Measurements from ENCODE around the gene DCHS2.

The DCHS2 gene

DNA sequence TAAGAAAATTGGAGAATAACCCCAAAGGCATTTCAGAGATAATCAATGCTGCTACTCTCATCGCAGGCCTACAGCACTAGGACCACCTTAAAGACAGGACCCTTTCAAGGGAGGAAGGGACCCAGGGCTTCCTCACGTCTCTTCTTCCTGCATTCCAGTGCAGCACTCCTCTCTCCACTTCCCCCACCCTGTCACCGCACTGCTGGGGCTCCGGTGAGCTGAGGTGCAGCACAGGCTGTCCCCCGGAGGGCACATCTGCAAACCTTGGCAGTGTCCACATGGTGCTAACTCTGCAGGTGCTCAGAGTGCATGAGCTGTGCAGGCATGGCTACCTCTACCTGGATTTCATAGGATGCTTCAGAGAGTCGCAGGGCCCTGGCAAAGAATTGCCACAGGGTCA is 305.6 kb downstream of the DCHS2 start:
- TF ChIP-seq GATA1 (IDR thresholded peaks at IDR 0.05; ENCODE audit: low read depth, low read length), result no peak
- no peak for TF ChIP-seq POLR2A (IDR thresholded peaks at IDR 0.05; ENCODE audit: low read length)
- no peak for DNase-seq

DNA sequence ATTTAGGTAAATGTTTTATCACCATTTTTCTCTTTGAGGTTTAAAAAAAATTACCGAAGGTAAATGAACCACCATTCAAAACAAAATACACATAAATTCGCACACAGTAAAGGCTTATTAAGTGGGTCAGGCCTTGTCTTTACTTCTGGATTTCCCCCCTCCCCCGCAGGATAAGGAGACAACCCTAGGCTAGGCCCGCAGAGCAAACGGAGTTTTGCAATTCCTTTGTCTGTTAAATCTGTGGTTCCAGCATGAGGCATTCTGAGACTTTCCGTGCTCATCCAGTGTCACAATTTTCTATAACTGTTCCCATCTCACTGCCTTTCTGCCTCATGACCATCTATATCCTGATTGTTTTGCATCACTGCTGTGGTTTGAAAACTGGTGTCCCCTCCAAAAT is 307.4 kb downstream of the DCHS2 start:
- no peak for DNase-seq
- TF ChIP-seq POLR2A (IDR thresholded peaks at IDR 0.05; ENCODE audit: low read length), result no peak
- no peak for TF ChIP-seq GATA1 (IDR thresholded peaks at IDR 0.05; ENCODE audit: low read depth, low read length)

DNA sequence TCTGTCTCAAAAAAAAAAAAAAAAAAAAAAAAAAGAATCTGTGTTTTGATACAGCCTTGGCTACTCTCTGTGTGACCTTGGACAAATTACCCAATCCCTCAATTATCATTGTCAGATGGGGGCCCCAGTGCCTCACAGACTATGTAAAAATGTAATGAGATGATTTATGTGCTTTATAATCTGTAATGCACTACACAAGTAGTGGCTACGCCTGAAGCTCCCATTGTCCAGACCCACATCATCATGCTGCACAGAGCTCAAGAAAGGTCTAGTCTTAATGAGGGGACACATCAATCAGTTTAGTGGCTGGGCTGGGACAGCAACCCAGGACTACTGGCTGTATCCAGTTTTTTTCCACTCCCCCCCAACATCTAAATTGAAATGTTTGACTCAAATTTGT is 308.3 kb downstream of the DCHS2 start:
- TF ChIP-seq GATA1 (IDR thresholded peaks at IDR 0.05; ENCODE audit: low read depth, low read length) (no peak), POLR2A (IDR thresholded peaks at IDR 0.05; ENCODE audit: low read length) (no peak)
- no peak for DNase-seq
